Adrenal gland (tissue), 5 donors: ENCODE data around the gene BHLHE23.

Source experiments
- POLR2A ChIP-seq, 2 donors: fragments of 450-650 bp; IDR thresholded peaks; one replicate each; pipeline ENCODE4 v1.6.1; 2017; ENCODE audit warnings: antibody characterized with exemption in 2 of 2, mild to moderate bottlenecking in 2 of 2, moderate library complexity in 1 of 2
- TF ChIP-seq, protein P1 (sequence below), 6 experiments: fragments of 450-650 bp in 4 of 6; fragments of 200-600 bp in 2 of 6; sonication (generic) in 1 of 6; IDR thresholded peaks; 1 replicate in 5 of 6; 2 replicates in 1 of 6; pipeline versions ENCODE4 v1.5.1 to v1.8.0; 2016 to 2021; ENCODE audit warnings: antibody characterized with exemption in 6 of 6, mild to moderate bottlenecking in 2 of 6, moderate library complexity in 1 of 6
- donor health status: DM: no; HTN: no; CAD: no.

DNA sequence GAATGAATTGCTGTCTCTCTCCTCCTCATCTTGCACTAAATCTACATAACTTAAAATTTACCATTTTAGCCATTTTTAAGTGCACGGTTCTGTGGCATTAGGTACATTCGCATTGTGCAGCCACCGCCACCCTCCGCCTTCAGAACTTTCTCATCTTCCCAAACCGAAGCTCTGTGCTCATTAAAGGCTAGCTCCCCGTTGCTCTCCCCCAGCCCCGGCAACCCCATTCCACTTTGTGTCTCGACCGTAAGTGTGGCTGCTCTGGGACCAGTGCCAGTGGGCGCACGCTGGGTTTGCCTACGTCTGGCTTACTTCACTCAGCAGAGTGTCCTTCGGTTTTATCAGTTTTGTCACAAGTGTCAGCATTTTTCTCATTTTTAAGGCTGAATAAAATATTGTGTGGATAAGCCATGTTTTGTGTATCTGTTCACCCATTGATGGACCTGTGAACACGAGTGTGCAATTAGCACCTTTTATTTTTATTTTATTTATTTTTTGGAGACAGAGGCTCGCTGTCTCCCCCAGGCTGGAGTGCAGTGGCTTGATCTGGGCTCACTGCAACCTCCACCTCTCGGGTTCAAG is 37.5 kb downstream of the BHLHE23 start:
- no peak for TF ChIP-seq POLR2A (IDR thresholded peaks at IDR 0.05)
- TF ChIP-seq, protein P1, sequence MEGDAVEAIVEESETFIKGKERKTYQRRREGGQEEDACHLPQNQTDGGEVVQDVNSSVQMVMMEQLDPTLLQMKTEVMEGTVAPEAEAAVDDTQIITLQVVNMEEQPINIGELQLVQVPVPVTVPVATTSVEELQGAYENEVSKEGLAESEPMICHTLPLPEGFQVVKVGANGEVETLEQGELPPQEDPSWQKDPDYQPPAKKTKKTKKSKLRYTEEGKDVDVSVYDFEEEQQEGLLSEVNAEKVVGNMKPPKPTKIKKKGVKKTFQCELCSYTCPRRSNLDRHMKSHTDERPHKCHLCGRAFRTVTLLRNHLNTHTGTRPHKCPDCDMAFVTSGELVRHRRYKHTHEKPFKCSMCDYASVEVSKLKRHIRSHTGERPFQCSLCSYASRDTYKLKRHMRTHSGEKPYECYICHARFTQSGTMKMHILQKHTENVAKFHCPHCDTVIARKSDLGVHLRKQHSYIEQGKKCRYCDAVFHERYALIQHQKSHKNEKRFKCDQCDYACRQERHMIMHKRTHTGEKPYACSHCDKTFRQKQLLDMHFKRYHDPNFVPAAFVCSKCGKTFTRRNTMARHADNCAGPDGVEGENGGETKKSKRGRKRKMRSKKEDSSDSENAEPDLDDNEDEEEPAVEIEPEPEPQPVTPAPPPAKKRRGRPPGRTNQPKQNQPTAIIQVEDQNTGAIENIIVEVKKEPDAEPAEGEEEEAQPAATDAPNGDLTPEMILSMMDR (IDR thresholded peaks at IDR 0.05) = no peak
